OCI-LY1 (cell line): ENCODE measurements around the gene SAE1.

Experiments used
- H2AFZ ChIP-seq: fragments of 200-600 bp; sonication (generic), shearing (Covaris generic); 2 replicates; pipeline ENCODE4 v1.6.0; 2014; ENCODE audit warnings: antibody characterized with exemption, mild to moderate bottlenecking, low read length
- H3F3A ChIP-seq: fragments of 200-600 bp; sonication (generic), shearing (Covaris generic); 2 replicates; pipeline ENCODE4 v1.6.0; 2014; ENCODE audit warnings: mild to moderate bottlenecking, antibody characterized with exemption, low read length, moderate library complexity; ENCODE audit not compliant: insufficient read depth
- H3K27ac ChIP-seq: fragments of 200-600 bp; sonication (generic); 2 replicates; pipeline ENCODE4 v1.5.1; 2014; ENCODE audit warnings: low read length, mixed run types, mild to moderate bottlenecking, low read depth; ENCODE audit not compliant: poor library complexity, severe bottlenecking
- H3K27me3 ChIP-seq: fragments of 200-600 bp; sonication (generic); 2 replicates; pipeline ENCODE4 v1.6.0; 2014; ENCODE audit warnings: antibody characterized with exemption, mild to moderate bottlenecking, low read length, moderate library complexity; ENCODE audit not compliant: insufficient read depth
- H3K36me3 ChIP-seq: fragments of 200-600 bp; sonication (generic); 2 replicates; pipeline ENCODE4 v1.6.1; 2014; ENCODE audit warnings: mild to moderate bottlenecking, antibody characterized with exemption, low read length, moderate library complexity, mixed read lengths; ENCODE audit not compliant: insufficient read depth
- H3K4me1 ChIP-seq: fragments of 200-600 bp; sonication (generic); 2 replicates; pipeline ENCODE4 v1.5.1; 2014; ENCODE audit warnings: mild to moderate bottlenecking, low read length, moderate library complexity; ENCODE audit not compliant: insufficient read depth, severe bottlenecking
- H3K4me2 ChIP-seq: fragments of 200-600 bp; sonication (generic), shearing (Covaris generic); 2 replicates; pipeline ENCODE4 v1.6.1; 2014; ENCODE audit warnings: low read length
- H3K4me3 ChIP-seq: fragments of 200-600 bp; sonication (generic); 2 replicates; pipeline ENCODE4 v1.5.1; 2014; ENCODE audit warnings: low read length, low read depth, mild to moderate bottlenecking, mixed read lengths; ENCODE audit not compliant: poor library complexity, severe bottlenecking
- H3K79me2 ChIP-seq: fragments of 200-600 bp; shearing (Covaris generic); 2 replicates; pipeline ENCODE4 v1.6.1; 2016; ENCODE audit warnings: mixed run types, low read length, mixed read lengths; ENCODE audit not compliant: insufficient read depth
- H3K9ac ChIP-seq: fragments of 200-600 bp; sonication (generic), shearing (Covaris generic); 2 replicates; pipeline ENCODE4 v1.6.1; 2014; ENCODE audit warnings: mild to moderate bottlenecking, low read length, mixed read lengths
- H3K9me2 ChIP-seq: fragments of 200-600 bp; sonication (generic), shearing (Covaris generic); 2 replicates; pipeline ENCODE4 v1.6.1; 2014; ENCODE audit warnings: low read depth, mild to moderate bottlenecking, low read length, mixed read lengths
- H3K9me3 ChIP-seq: fragments of 200-600 bp; shearing (Covaris generic); 2 replicates; pipeline ENCODE4 v1.6.1; 2014; ENCODE audit warnings: low read length, mixed read lengths
- H4K20me1 ChIP-seq: fragments of 200-600 bp; sonication (generic), shearing (Covaris generic); 2 replicates; pipeline ENCODE4 v1.6.0; 2016; ENCODE audit warnings: mild to moderate bottlenecking, low read length; ENCODE audit not compliant: insufficient read depth
- CTCF ChIP-seq: fragments of 200-600 bp; sonication (generic), shearing (Covaris generic); IDR thresholded peaks from 2 replicates; pipeline ENCODE4 v1.5.1; 2017; ENCODE audit warnings: mild to moderate bottlenecking, antibody characterized with exemption, low read length, moderate library complexity, mixed read lengths
- EZH2 ChIP-seq: fragments of 200-600 bp; sonication (generic), shearing (Covaris generic); IDR thresholded peaks from 2 replicates; pipeline ENCODE4 v1.8.0; 2017; ENCODE audit warnings: borderline replicate concordance, mixed run types, mild to moderate bottlenecking, antibody characterized with exemption, low read length, moderate library complexity, mixed read lengths

SAE1 gene

GRCh38 chr19:47084879-47085439 lies 45.7 kb upstream of the SAE1 start:
- H3K9me2 ChIP-seq: no peaks in the 10 kb centered on the region
- H3K4me1 ChIP-seq: no peaks in the 10 kb centered on the region
- H4K20me1 ChIP-seq: no peaks in the 10 kb centered on the region
- no peak overlapping the region for H3K4me3 ChIP-seq
- no peaks in the 10 kb centered on the region for H3K27me3 ChIP-seq
- no peak overlapping the region for H3K9ac ChIP-seq
- H3K9me3 ChIP-seq: no peaks in the 10 kb centered on the region
- no peak overlapping the region for H2AFZ ChIP-seq
- H3F3A ChIP-seq: no peaks in the 10 kb centered on the region
- no peak overlapping the region for H3K4me2 ChIP-seq
- H3K27ac ChIP-seq: no peak overlapping the region
- H3K36me3 ChIP-seq: peaks cover 97% of the 10 kb centered on the region
- TF ChIP-seq CTCF (no peak), EZH2 (no peak)
- no peaks in the 10 kb centered on the region for H3K79me2 ChIP-seq

- H4K20me1 ChIP-seq: no peaks in the 10 kb centered on the region
- H3K4me1 ChIP-seq: no peaks in the 10 kb centered on the region
- H2AFZ ChIP-seq: no peak overlapping the region
- H3K4me3 ChIP-seq: no peak overlapping the region
- TF ChIP-seq CTCF (no peak), EZH2 (no peak)
- H3K9me2 ChIP-seq: no peaks in the 10 kb centered on the region
- no peaks in the 10 kb centered on the region for H3K27me3 ChIP-seq
- no peak overlapping the region for H3K9ac ChIP-seq
- no peaks in the 10 kb centered on the region for H3F3A ChIP-seq
- no peaks in the 10 kb centered on the region for H3K9me3 ChIP-seq
- no peak overlapping the region for H3K4me2 ChIP-seq
- no peak overlapping the region for H3K27ac ChIP-seq
- no peaks in the 10 kb centered on the region for H3K79me2 ChIP-seq
- H3K36me3 ChIP-seq: peaks cover 97% of the 10 kb centered on the region
Measured at GRCh38 chr19:47086280-47086679, 44.4 kb upstream of the SAE1 start.

GRCh38 chr19:47089767-47090350 lies 40.8 kb upstream of the SAE1 start:
- H3K4me2 ChIP-seq: no peak overlapping the region
- no peak for TF ChIP-seq CTCF
- TF ChIP-seq EZH2: no peak
- peaks cover 94% of the 10 kb centered on the region for H3K36me3 ChIP-seq
- H3K4me1 ChIP-seq: peaks cover 13% of the 10 kb centered on the region
- peaks cover 2% of the 10 kb centered on the region; the same call in 1 of the 2 replicates for H3K79me2 ChIP-seq
- no peak overlapping the region for H3K4me3 ChIP-seq
- H3K9ac ChIP-seq: no peak overlapping the region
- 0 out of 2 replicates have a peak, but pooled peaks cover 3% of the 10 kb centered on the region for H4K20me1 ChIP-seq
- H3K27me3 ChIP-seq: no peaks in the 10 kb centered on the region
- no peak overlapping the region for H3K27ac ChIP-seq
- H3K9me2 ChIP-seq: no peaks in the 10 kb centered on the region
- H2AFZ ChIP-seq: no peak overlapping the region
- no peaks in the 10 kb centered on the region for H3F3A ChIP-seq
- H3K9me3 ChIP-seq: no peaks in the 10 kb centered on the region
